Trophoblast cell (in vitro differentiated cells and primary cell): ENCODE measurements around the gene PRTFDC1.

Experiments
- DNase-seq, 2 donors: peaks; one replicate each; pipeline ENCODE4 v3.0.0-alpha.2; 2016
- H2AFZ ChIP-seq: 2 replicates; pipeline ENCODE4 v1.6.1; 2013; ENCODE audit warnings: low read length, moderate library complexity, mild to moderate bottlenecking; ENCODE audit not compliant: insufficient read depth, poor library complexity
- H2AK5ac ChIP-seq: 2 replicates; pipeline ENCODE4 v1.6.1; 2013; ENCODE audit warnings: mild to moderate bottlenecking, low read length
- H2BK120ac ChIP-seq: 2 replicates; pipeline ENCODE4 v1.6.1; 2013; ENCODE audit warnings: low read length, mild to moderate bottlenecking, moderate library complexity; ENCODE audit not compliant: insufficient read depth, poor library complexity
- H2BK12ac ChIP-seq: 2 replicates; pipeline ENCODE4 v1.6.1; 2013; ENCODE audit warnings: mild to moderate bottlenecking, low read length, moderate library complexity
- H2BK5ac ChIP-seq: 2 replicates; pipeline ENCODE4 v1.6.1; 2013; ENCODE audit warnings: low read length, low read depth, moderate library complexity, mild to moderate bottlenecking; ENCODE audit not compliant: poor library complexity
- H3K14ac ChIP-seq: 2 replicates; pipeline ENCODE4 v1.6.1; 2013; ENCODE audit warnings: mild to moderate bottlenecking, low read length
- H3K18ac ChIP-seq: 2 replicates; pipeline ENCODE4 v1.6.1; 2013; ENCODE audit warnings: mild to moderate bottlenecking, low read length
- H3K23ac ChIP-seq: 2 replicates; pipeline ENCODE4 v1.6.1; 2013; ENCODE audit warnings: low read length
- H3K27ac ChIP-seq: 2 replicates; pipeline ENCODE4 v1.5.1; 2013; ENCODE audit warnings: low read depth, mild to moderate bottlenecking, inconsistent platforms, low read length, moderate library complexity
- H3K27me3 ChIP-seq: 2 replicates; pipeline ENCODE4 v1.6.1; 2013; ENCODE audit warnings: inconsistent platforms, mild to moderate bottlenecking, low read length, moderate library complexity; ENCODE audit not compliant: insufficient read depth
- H3K36me3 ChIP-seq, 2 experiments: 1 replicate in 1 of 2; 2 replicates in 1 of 2; pipeline ENCODE4 v1.6.1; 2013; ENCODE audit warnings: low read length in 2 of 2, mild to moderate bottlenecking in 2 of 2, moderate library complexity in 1 of 2; ENCODE audit not compliant: insufficient read depth in 2 of 2, control insufficient read depth in 1 of 2
- H3K4ac ChIP-seq: 2 replicates; pipeline ENCODE4 v1.6.1; 2013; ENCODE audit warnings: low read depth, mild to moderate bottlenecking, low read length, moderate library complexity
- H3K4me1 ChIP-seq, 2 experiments: 1 replicate in 1 of 2; 2 replicates in 1 of 2; pipeline ENCODE4 v1.6.1; 2013; ENCODE audit warnings: low read length in 2 of 2, mild to moderate bottlenecking in 2 of 2, moderate library complexity in 1 of 2; ENCODE audit not compliant: insufficient read depth in 2 of 2, control insufficient read depth in 1 of 2
- H3K4me2 ChIP-seq: 2 replicates; pipeline ENCODE4 v1.6.1; 2013; ENCODE audit warnings: inconsistent platforms, mild to moderate bottlenecking, low read length, moderate library complexity
- H3K4me3 ChIP-seq: 2 replicates; pipeline ENCODE4 v1.5.1; 2013; ENCODE audit warnings: mild to moderate bottlenecking, low read depth, low read length, inconsistent platforms
- H3K79me1 ChIP-seq: one replicate; pipeline ENCODE4 v1.6.1; 2013; ENCODE audit warnings: low read length
- H3K79me2 ChIP-seq: 2 replicates; pipeline ENCODE4 v1.6.1; 2013; ENCODE audit warnings: low read length, mild to moderate bottlenecking; ENCODE audit not compliant: control insufficient read depth, insufficient read depth, poor library complexity
- H3K9ac ChIP-seq: 2 replicates; pipeline ENCODE4 v1.6.1; 2013; ENCODE audit warnings: mild to moderate bottlenecking, low read length
- H3K9me3 ChIP-seq: 2 replicates; pipeline ENCODE4 v1.6.1; 2013; ENCODE audit warnings: low read depth, mild to moderate bottlenecking, control low read depth, inconsistent platforms, low read length; ENCODE audit not compliant: insufficient read depth
- H4K12ac ChIP-seq: 2 replicates; pipeline ENCODE4 v1.6.1; 2013; ENCODE audit warnings: low read depth, mild to moderate bottlenecking, low read length, moderate library complexity
- H4K8ac ChIP-seq: 2 replicates; pipeline ENCODE4 v1.6.1; 2013; ENCODE audit warnings: low read depth, mild to moderate bottlenecking, low read length, moderate library complexity
- H4K91ac ChIP-seq: one replicate; pipeline ENCODE4 v1.6.1; 2013; ENCODE audit warnings: low read depth, mild to moderate bottlenecking, low read length, moderate library complexity
- WGBS: extraction: QIAGEN DNeasy Blood & Tissue Kit; methylation state at CpG from one replicate; pipeline ENCODE4 v1.1.7; 2013; ENCODE audit warnings: missing lambda C conversion rate; ENCODE audit not compliant: insufficient read length, insufficient coverage; ENCODE audit errors: extremely low coverage; 5-methylcytosine and 5-hydroxymethylcytosine counted together

PRTFDC1 gene

GRCh38 chr10:24984906-24985305 is 32.5 kb upstream of the PRTFDC1 start:
- Histone ChIP-seq H3K4ac (no peak overlapping the region), H3K79me2 (no peaks in the 10 kb centered on the region), H3K4me2 (no peak overlapping the region), H4K8ac (no peak overlapping the region), H2BK120ac (no peak overlapping the region), H3K36me3 (no peaks in the 10 kb centered on the region), H3K27ac (no peak overlapping the region), H2BK12ac (no peak overlapping the region), H3K4me3 (no peak overlapping the region), H4K12ac (no peak overlapping the region), H3K23ac (no peak overlapping the region), H2AFZ (no peak overlapping the region), H3K9me3 (no peaks in the 10 kb centered on the region), H2AK5ac (no peak overlapping the region), H2BK5ac (no peak overlapping the region), H3K14ac (no peak overlapping the region), H3K9ac (no peak overlapping the region), H3K27me3 (no peaks in the 10 kb centered on the region), H3K4me1 (no peaks in the 10 kb centered on the region), H3K79me1 (no peaks in the 10 kb centered on the region), H4K91ac (no peak overlapping the region), H3K18ac (no peak overlapping the region)
- WGBS, result no CpG with 5 or more reads among the region's 3 CpGs
- no peak for DNase-seq

- Histone ChIP-seq H3K14ac (no peak overlapping the region), H4K91ac (no peak overlapping the region), H4K8ac (no peak overlapping the region), H3K27ac (no peak overlapping the region), H3K36me3 (no peaks in the 10 kb centered on the region), H3K23ac (no peak overlapping the region), H2AFZ (no peak overlapping the region), H3K4me1 (no peaks in the 10 kb centered on the region), H3K9ac (no peak overlapping the region), H2AK5ac (no peak overlapping the region), H2BK12ac (no peak overlapping the region), H2BK120ac (no peak overlapping the region), H3K4me3 (no peak overlapping the region), H3K4me2 (no peak overlapping the region), H3K18ac (no peak overlapping the region), H2BK5ac (no peak overlapping the region), H3K9me3 (no peaks in the 10 kb centered on the region), H3K4ac (no peak overlapping the region), H3K27me3 (no peaks in the 10 kb centered on the region), H3K79me2 (no peaks in the 10 kb centered on the region), H4K12ac (no peak overlapping the region), H3K79me1 (no peaks in the 10 kb centered on the region)
- WGBS, result no CpG with 5 or more reads among the region's 3 CpGs
- DNase-seq, result no peak
Observed at GRCh38 chr10:24983946-24984345, 31.5 kb upstream of the PRTFDC1 start.

GRCh38 chr10:24983130-24983529 is 30.7 kb upstream of the PRTFDC1 start:
- Histone ChIP-seq H3K36me3 (no peaks in the 10 kb centered on the region), H3K27me3 (no peaks in the 10 kb centered on the region), H2BK5ac (no peak overlapping the region), H3K14ac (no peak overlapping the region), H3K9ac (no peak overlapping the region), H2AK5ac (no peak overlapping the region), H2BK120ac (no peak overlapping the region), H2BK12ac (no peak overlapping the region), H3K4me2 (no peak overlapping the region), H3K27ac (no peak overlapping the region), H4K91ac (no peak overlapping the region), H3K4ac (no peak overlapping the region), H3K4me3 (no peak overlapping the region), H3K23ac (no peak overlapping the region), H2AFZ (no peak overlapping the region), H3K4me1 (no peaks in the 10 kb centered on the region), H3K9me3 (no peaks in the 10 kb centered on the region), H4K12ac (no peak overlapping the region), H3K79me2 (no peaks in the 10 kb centered on the region), H3K18ac (no peak overlapping the region), H3K79me1 (no peaks in the 10 kb centered on the region), H4K8ac (no peak overlapping the region)
- no CpG with 5 or more reads among the region's 4 CpGs for WGBS
- DNase-seq, result no peak

- Histone ChIP-seq H3K14ac (no peak overlapping the region), H3K4me2 (no peak overlapping the region), H3K4me1 (no peaks in the 10 kb centered on the region), H3K79me2 (no peaks in the 10 kb centered on the region), H2AK5ac (no peak overlapping the region), H4K12ac (no peak overlapping the region), H3K9me3 (no peaks in the 10 kb centered on the region), H4K8ac (no peak overlapping the region), H2BK12ac (no peak overlapping the region), H3K36me3 (no peaks in the 10 kb centered on the region), H3K23ac (no peak overlapping the region), H3K18ac (no peak overlapping the region), H2BK5ac (no peak overlapping the region), H4K91ac (no peak overlapping the region), H3K9ac (no peak overlapping the region), H3K4me3 (no peak overlapping the region), H3K4ac (no peak overlapping the region), H3K27ac (no peak overlapping the region), H3K27me3 (no peaks in the 10 kb centered on the region), H2AFZ (no peak overlapping the region), H2BK120ac (no peak overlapping the region), H3K79me1 (no peaks in the 10 kb centered on the region)
- no peak for DNase-seq
- no CpG with 5 or more reads among the region's 1 CpG for WGBS
Observed at GRCh38 chr10:24982319-24983112, 30.1 kb upstream of the PRTFDC1 start.
